Breast epithelium (tissue), 4 donors: ENCODE data around the gene SMG7. TPM values are rescaled to one million over a fixed set of nuclear protein-coding genes. Genes with fewer than 3 reads are reported as not detected.

ENCODE experiments used
- DNase-seq, 2 donors: peaks; one replicate each; pipeline ENCODE4 v3.0.0-alpha.2; 2019; ENCODE audit warnings: low spot score in 2 of 2
- H3K27ac ChIP-seq, 2 donors: fragments of 200-600 bp; sonication (generic) in 1 of 2; one replicate each; pipeline ENCODE4 v1.5.1; 2016 to 2019; ENCODE audit warnings: mild to moderate bottlenecking in 1 of 2
- H3K27me3 ChIP-seq, 2 donors: fragments of 200-600 bp; sonication (generic) in 1 of 2; one replicate each; pipeline versions ENCODE4 v1.5.1 to v1.6.0; 2017 to 2019; ENCODE audit warnings: control low read depth in 1 of 2, mild to moderate bottlenecking in 1 of 2
- H3K36me3 ChIP-seq: fragments of 200-600 bp; one replicate; pipeline ENCODE4 v1.5.1; 2019
- H3K4me1 ChIP-seq, 2 donors: fragments of 200-600 bp; sonication (generic); one replicate each; pipeline ENCODE4 v1.5.1; 2016 to 2019; ENCODE audit warnings: control low read depth in 1 of 2
- H3K4me3 ChIP-seq, 3 donors: fragments of 200-600 bp; sonication (generic); 1 replicate in 2 of 3; 2 replicates in 1 of 3; pipeline ENCODE4 v1.5.1; 2016 to 2019; ENCODE audit warnings: mild to moderate bottlenecking in 3 of 3, moderate library complexity in 2 of 3
- H3K9me3 ChIP-seq, 2 donors: fragments of 200-600 bp; sonication (generic) in 1 of 2; one replicate each; pipeline ENCODE4 v1.5.1; 2016 to 2019; ENCODE audit warnings: control low read depth in 1 of 2
- POLR2A ChIP-seq: fragments of 450-650 bp; IDR thresholded peaks from one replicate; pipeline ENCODE4 v1.6.1; 2016; ENCODE audit warnings: antibody characterized with exemption, mild to moderate bottlenecking, moderate library complexity
- POLR2AphosphoS5 ChIP-seq, 3 donors: sonication (generic); formaldehyde crosslinking; IDR thresholded peaks; one replicate each; pipeline ENCODE4 v1.6.1; 2017; ENCODE audit warnings: antibody characterized with exemption in 3 of 3
- intact Hi-C: fragments of 100-400 bp; cut with DNase I; formaldehyde crosslinking; loops from one replicate; pipeline ENCODE4 v1.15.1; 2023; ENCODE audit warnings: low total_unique reads
- total RNA-seq, 3 donors: library from RNA; depleted of rRNA; stranded (reverse); fragments of >200 nt; gene quantifications; one replicate each; pipeline ENCODE4 v1.1.0, GENCODE V29; 2016
- TF ChIP-seq, protein P1 (sequence below), 3 donors: fragments of 450-650 bp; IDR thresholded peaks; one replicate each; pipeline ENCODE4 v1.5.1; 2016 to 2017; ENCODE audit warnings: antibody characterized with exemption in 3 of 3, mild to moderate bottlenecking in 3 of 3, moderate library complexity in 3 of 3

The SMG7 gene
- total RNA-seq, 3 donors from 2014 or later: 34.6 to 46.5 (median 43.3) TPM

- TF ChIP-seq, protein P1, sequence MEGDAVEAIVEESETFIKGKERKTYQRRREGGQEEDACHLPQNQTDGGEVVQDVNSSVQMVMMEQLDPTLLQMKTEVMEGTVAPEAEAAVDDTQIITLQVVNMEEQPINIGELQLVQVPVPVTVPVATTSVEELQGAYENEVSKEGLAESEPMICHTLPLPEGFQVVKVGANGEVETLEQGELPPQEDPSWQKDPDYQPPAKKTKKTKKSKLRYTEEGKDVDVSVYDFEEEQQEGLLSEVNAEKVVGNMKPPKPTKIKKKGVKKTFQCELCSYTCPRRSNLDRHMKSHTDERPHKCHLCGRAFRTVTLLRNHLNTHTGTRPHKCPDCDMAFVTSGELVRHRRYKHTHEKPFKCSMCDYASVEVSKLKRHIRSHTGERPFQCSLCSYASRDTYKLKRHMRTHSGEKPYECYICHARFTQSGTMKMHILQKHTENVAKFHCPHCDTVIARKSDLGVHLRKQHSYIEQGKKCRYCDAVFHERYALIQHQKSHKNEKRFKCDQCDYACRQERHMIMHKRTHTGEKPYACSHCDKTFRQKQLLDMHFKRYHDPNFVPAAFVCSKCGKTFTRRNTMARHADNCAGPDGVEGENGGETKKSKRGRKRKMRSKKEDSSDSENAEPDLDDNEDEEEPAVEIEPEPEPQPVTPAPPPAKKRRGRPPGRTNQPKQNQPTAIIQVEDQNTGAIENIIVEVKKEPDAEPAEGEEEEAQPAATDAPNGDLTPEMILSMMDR (IDR thresholded peaks at IDR 0.05): no peak
- no peak for TF ChIP-seq POLR2A
- peak; percentile 75 to 83 (median 83) for TF ChIP-seq POLR2AphosphoS5 (IDR thresholded peaks at IDR 0.05)
- Histone ChIP-seq H3K36me3 (no peaks in the 10 kb centered on the region), H3K4me3 (peak overlapping the region; percentile 92 to 95 (median 94)), H3K4me1 (peaks cover 0 to 10% of the 10 kb centered on the region in 2 donors), H3K9me3 (no peaks in the 10 kb centered on the region), H3K27me3 (no peaks in the 10 kb centered on the region), H3K27ac (peak overlapping the region; percentile 96 to 98)
- intact Hi-C loops: no loop called here
- DNase-seq: peak; percentile 95 to 96
Observed at GRCh38 chr1:183471743-183472487, 384 bp upstream of the SMG7 start.

DNA sequence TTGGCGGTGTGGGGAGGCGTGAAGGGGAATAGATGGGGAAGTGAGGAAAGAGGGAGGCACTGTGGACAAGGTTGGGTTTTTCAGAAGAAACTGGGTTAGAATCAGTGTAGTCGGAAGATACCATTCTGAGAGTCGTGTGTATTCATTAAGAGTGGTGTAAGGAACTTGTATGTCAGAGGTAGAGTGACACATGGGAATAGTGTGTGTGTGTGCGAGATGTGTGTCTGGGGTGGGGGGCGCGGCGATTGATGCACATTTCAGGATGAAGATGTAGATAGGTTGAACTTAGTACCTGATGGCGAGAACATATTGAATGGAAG lies 878 bp downstream of the SMG7 start:
- H3K9me3 ChIP-seq: no peaks in the 10 kb centered on the region
- H3K27ac ChIP-seq: peak overlapping the region in 1 of 2 donors; percentile 96
- TF ChIP-seq POLR2AphosphoS5 (IDR thresholded peaks at IDR 0.05) (no peak), POLR2A (no peak)
- TF ChIP-seq, protein P1 (IDR thresholded peaks at IDR 0.05): no peak
- peaks cover 0 to 10% of the 10 kb centered on the region in 2 donors for H3K4me1 ChIP-seq
- peak overlapping the region; percentile 92 to 95 (median 94) for H3K4me3 ChIP-seq
- H3K36me3 ChIP-seq: no peaks in the 10 kb centered on the region
- no peak for DNase-seq
- intact Hi-C loops: no loop called here
- no peaks in the 10 kb centered on the region for H3K27me3 ChIP-seq

DNA sequence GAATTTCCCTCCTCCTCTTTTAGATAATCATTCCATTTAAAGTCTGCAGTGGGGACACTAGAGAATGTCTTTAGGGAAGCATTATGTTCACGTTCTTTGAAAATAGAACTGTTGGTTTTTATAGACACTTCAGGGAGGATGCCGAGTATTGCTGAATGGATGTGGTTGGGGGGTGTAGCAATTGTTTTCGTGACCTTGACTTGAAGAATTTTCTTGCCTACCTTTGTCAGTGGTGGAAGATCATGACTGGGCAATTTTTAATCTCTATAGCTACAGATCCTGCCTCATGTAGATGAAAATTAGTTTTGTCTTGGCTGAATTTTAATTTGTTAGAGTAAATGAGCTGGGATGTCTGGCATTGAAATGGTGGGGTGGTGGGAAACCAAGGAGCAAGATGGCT lies 3.8 kb downstream of the SMG7 start:
- intact Hi-C loops: no loop called here
- Histone ChIP-seq H3K27me3 (no peaks in the 10 kb centered on the region), H3K36me3 (no peaks in the 10 kb centered on the region), H3K4me3 (no peak overlapping the region), H3K27ac (no peak overlapping the region), H3K4me1 (peaks cover 0 to 10% of the 10 kb centered on the region in 2 donors), H3K9me3 (no peaks in the 10 kb centered on the region)
- DNase-seq: no peak
- TF ChIP-seq, protein P1 (IDR thresholded peaks at IDR 0.05): no peak
- TF ChIP-seq POLR2AphosphoS5 (IDR thresholded peaks at IDR 0.05) (no peak), POLR2A (no peak)

DNA sequence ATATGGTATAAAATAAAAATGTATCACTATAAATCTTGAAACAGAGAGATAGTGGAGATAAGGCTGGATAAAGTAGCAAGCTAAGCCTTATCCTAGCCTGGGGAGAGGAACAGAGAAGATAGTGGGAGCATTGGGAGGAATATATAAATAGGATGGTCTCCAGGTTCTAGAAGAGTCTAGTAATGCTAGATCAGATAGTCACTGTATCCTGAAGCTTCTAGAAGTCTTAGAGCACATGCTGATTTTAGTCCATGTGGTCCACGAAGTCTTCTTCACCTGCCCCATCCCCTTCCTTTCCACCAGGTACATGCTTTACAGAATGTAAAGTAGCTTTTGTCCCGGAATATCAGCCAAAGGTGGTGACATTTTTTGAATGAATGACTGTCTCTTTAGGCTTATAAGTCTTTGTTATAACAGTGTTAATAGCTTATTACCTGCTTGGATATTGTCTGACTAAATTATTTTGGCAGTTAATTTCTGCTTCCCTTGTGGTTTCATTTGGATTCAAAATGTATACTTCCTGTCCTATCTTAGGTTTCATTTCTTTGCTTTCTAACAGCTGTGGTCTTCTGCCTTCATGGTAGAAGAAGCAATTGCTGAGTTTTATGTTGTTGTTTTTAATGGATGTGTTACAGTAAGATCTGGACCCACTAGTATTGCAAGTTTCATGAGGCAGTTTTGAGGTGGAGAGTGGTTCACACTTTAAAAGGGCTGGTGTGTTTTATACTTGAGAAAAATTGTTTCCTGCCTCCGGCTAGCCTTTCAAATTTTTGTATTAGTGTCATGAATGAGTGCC lies 5.9 kb downstream of the SMG7 start:
- Histone ChIP-seq H3K9me3 (no peaks in the 10 kb centered on the region), H3K4me3 (no peak overlapping the region), H3K27ac (no peak overlapping the region), H3K36me3 (no peaks in the 10 kb centered on the region), H3K4me1 (peaks cover 0 to 8% of the 10 kb centered on the region in 2 donors), H3K27me3 (no peaks in the 10 kb centered on the region)
- no peak for DNase-seq
- intact Hi-C loops: no loop called here
- TF ChIP-seq, protein P1 (IDR thresholded peaks at IDR 0.05): no peak
- TF ChIP-seq POLR2A: no peak
- no peak for TF ChIP-seq POLR2AphosphoS5 (IDR thresholded peaks at IDR 0.05)

DNA sequence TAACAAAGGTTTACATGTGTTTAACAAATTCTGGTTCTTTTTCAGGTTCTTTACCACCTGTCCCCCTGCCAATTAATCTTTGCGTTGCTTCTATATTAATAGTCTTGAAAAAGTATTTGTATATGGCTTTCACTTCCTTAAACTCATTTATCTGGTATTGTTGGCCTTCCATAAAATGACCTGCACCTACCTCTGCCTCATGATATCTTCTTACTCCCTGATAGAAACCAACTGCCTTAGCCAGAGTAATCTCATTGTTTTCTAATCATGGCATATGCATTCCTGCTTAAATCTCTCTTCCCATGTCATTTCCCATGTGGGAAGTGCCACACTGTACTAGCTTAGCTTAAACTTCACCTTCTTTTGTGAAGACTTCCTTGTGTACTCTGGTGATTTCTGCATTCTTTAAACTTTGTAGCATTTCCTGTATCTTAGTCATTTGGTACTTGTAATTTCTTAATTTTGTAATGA lies 8.7 kb downstream of the SMG7 start:
- intact Hi-C loops: no loop called here
- Histone ChIP-seq H3K27ac (no peak overlapping the region), H3K9me3 (no peaks in the 10 kb centered on the region), H3K36me3 (no peaks in the 10 kb centered on the region), H3K4me3 (no peak overlapping the region), H3K27me3 (no peaks in the 10 kb centered on the region), H3K4me1 (no peaks in the 10 kb centered on the region)
- DNase-seq: no peak
- TF ChIP-seq, protein P1 (IDR thresholded peaks at IDR 0.05): no peak
- no peak for TF ChIP-seq POLR2AphosphoS5 (IDR thresholded peaks at IDR 0.05)
- TF ChIP-seq POLR2A: no peak
